ENCODE data around the gene PALM. TPM values are rescaled to one million over a fixed set of nuclear protein-coding genes. Genes with fewer than 3 reads are reported as not detected.
A peak's percentile ranks its signal among the peaks of the same experiment; 100 is the strongest.

PALM gene
- total RNA-seq, 1 experiment from 2014 or later, result 22.1 TPM

- peaks cover 21% of the 10 kb centered on the region for H3K27me3 Mint-ChIP-seq (ENCODE audit: low read depth)
- peaks cover 20% of the 10 kb centered on the region for H3K4me1 Mint-ChIP-seq
- H3K36me3 Mint-ChIP-seq, result no peaks in the 10 kb centered on the region
- ChIA-PET POLR2A (interaction anchor here (1.3 kb wide), 1 partner anchor 79 kb away, joined by 3 read pairs; no protein-coding TSS in a partner anchor), CTCF (interaction anchor here (0.8 to 1.8 kb wide), 10 partner anchors 15 to 79 kb away, joined by 3 to 26 read pairs (median 5); no protein-coding TSS in a partner anchor)
- ATAC-seq (peak; percentile 80), DNase-seq (ENCODE audit: low spot score) (peak; percentile 88)
- peak within 1 kb of the TSS; percentile 82 for H3K4me3 Mint-ChIP-seq
- peak within 1 kb of the TSS; percentile 86 for H3K27ac Mint-ChIP-seq
- no peaks in the 10 kb centered on the region for H3K9me3 Mint-ChIP-seq
- TF ChIP-seq SP1 (CRISPR knock-in tag; conservative IDR thresholded peaks at IDR 0.05), result peak; percentile 97
- TF ChIP-seq ESRRA (CRISPR knock-in tag; IDR thresholded peaks at IDR 0.05; ENCODE audit: borderline replicate concordance), result 0 out of 2 replicates have a peak, but pooled peaks have one; percentile 13
- TF ChIP-seq FOXP4 (CRISPR knock-in tag; IDR thresholded peaks at IDR 0.05), result peak; percentile 11; the same call in 1 of the 2 replicates
- TF ChIP-seq USF1 (CRISPR knock-in tag; IDR thresholded peaks at IDR 0.05), result no peak
- no peak for TF ChIP-seq SMAD4 (CRISPR knock-in tag; IDR thresholded peaks at IDR 0.05)
- TF ChIP-seq ZBTB21 (CRISPR knock-in tag; IDR thresholded peaks at IDR 0.05; ENCODE audit: borderline replicate concordance), result no peak
- no peak for TF ChIP-seq ZSCAN18 (CRISPR knock-in tag; IDR thresholded peaks at IDR 0.05)
- TF ChIP-seq CREM (CRISPR knock-in tag; IDR thresholded peaks at IDR 0.05), result peak; percentile 33; the same call in 1 of the 2 replicates
- peak; percentile 47 for TF ChIP-seq USF2 (CRISPR knock-in tag; IDR thresholded peaks at IDR 0.05)
- TF ChIP-seq HMGA2 (CRISPR knock-in tag; IDR thresholded peaks at IDR 0.05), result no peak
- TF ChIP-seq TEAD1 (CRISPR knock-in tag; IDR thresholded peaks at IDR 0.05), result peak; percentile 53; the same call in 1 of the 2 replicates
- no peak; the same call in 1 of the 2 replicates for TF ChIP-seq ZBTB43 (CRISPR knock-in tag; IDR thresholded peaks at IDR 0.05)
- peak; percentile 43; the same call in 1 of the 2 replicates for TF ChIP-seq EMX1 (CRISPR knock-in tag; IDR thresholded peaks at IDR 0.05)
- no peak for TF ChIP-seq GTF2I (CRISPR knock-in tag; conservative IDR thresholded peaks at IDR 0.05)
- TF ChIP-seq E2F5 (CRISPR knock-in tag; IDR thresholded peaks at IDR 0.05), result peak; percentile 47; the same call in 1 of the 2 replicates
- TF ChIP-seq FOXK1 (CRISPR knock-in tag; IDR thresholded peaks at IDR 0.05), result peak; percentile 35; the same call in 1 of the 2 replicates
- peak; percentile 20; the same call in 1 of the 2 replicates for TF ChIP-seq NFYB (CRISPR knock-in tag; conservative IDR thresholded peaks at IDR 0.05; ENCODE audit: low read depth)
- no peak for TF ChIP-seq CTCF (IDR thresholded peaks at IDR 0.05)
Observed at GRCh38 chr19:662962-663681, 45.6 kb upstream of the PALM start, which contains the start of gene RNF126. TSS of gene RNF126 (minus strand) at chr19:663214. CDS start at chr19:663121, 93 bp downstream.

All from WTC11 (cell line).